Esophagus muscularis mucosa (tissue), 3 donors: ENCODE measurements around the gene DCDC2C.

ENCODE experiments used
- CTCF ChIP-seq, 3 experiments: fragments of 200-600 bp in 2 of 3; fragments of 450-650 bp in 1 of 3; sonication (generic) in 2 of 3; IDR thresholded peaks; one replicate each; pipeline ENCODE4 v1.5.1; 2017 to 2019; ENCODE audit warnings: antibody characterized with exemption in 3 of 3, mild to moderate bottlenecking in 2 of 3, moderate library complexity in 1 of 3
- POLR2A ChIP-seq: fragments of 450-650 bp; IDR thresholded peaks from one replicate; pipeline ENCODE4 v1.6.1; 2017; ENCODE audit warnings: antibody characterized with exemption, moderate library complexity, mild to moderate bottlenecking, low read depth
- POLR2AphosphoS5 ChIP-seq, 2 donors: sonication (generic); formaldehyde crosslinking; IDR thresholded peaks; one replicate each; pipeline ENCODE4 v1.6.1; 2017; ENCODE audit warnings: antibody characterized with exemption in 2 of 2

GRCh38 chr2:3703757-3704355 lies 481 bp downstream of the DCDC2C start:
- TF ChIP-seq CTCF (IDR thresholded peaks at IDR 0.05) (no peak), POLR2AphosphoS5 (IDR thresholded peaks at IDR 0.05) (no peak), POLR2A (no peak)
